A549 (cell line): ENCODE data around the gene LMAN2L. TPM values are rescaled to one million over a fixed set of nuclear protein-coding genes. Genes with fewer than 3 reads are reported as not detected.

Source experiments
- ATAC-seq, 2 experiments: fragments of 200-7000 bp in 1 of 2; fragments of >200 bp in 1 of 2; cut with Nextera tagmentation in 1 of 2; cut with Tn5 transposase in 1 of 2; 3 replicates each; pipeline versions ENCODE4 v1.8.0 to v1.9.1; 2018 to 2020; ENCODE audit warnings: mild to moderate bottlenecking in 1 of 2, moderate library complexity in 1 of 2
- CTCF ChIA-PET: fragments of 300-600 bp; sonication (Branson Sonifier 250); formaldehyde crosslinking; extraction: SDS; loops from one replicate; lab custom pipeline; 2021; ENCODE audit warnings: antibody characterized with exemption, inconsistent platforms; lab: Yijun Ruan, JAX
- POLR2A ChIA-PET: fragments of 350-600 bp; formaldehyde crosslinking; extraction: SDS; loops from one replicate; lab custom pipeline; 2021; ENCODE audit warnings: antibody characterized with exemption, inconsistent platforms; lab: Yijun Ruan, JAX
- DNase-seq, 2 experiments: peaks; one replicate each; pipeline versions ENCODE4 v3.0.0 to v3.0.0-alpha.2; 2011 to 2016; ENCODE audit warnings: low read depth in 1 of 2, low spot score in 1 of 2
- FAIRE-seq: peaks from 2 replicates; lab custom pipeline; 2011; peaks lifted over from hg19 to GRCh38; lab: Jason Lieb, UNC
- H3K27ac ChIP-seq, 2 experiments: fragments of >200 bp; sonication (Bioruptor Twin); formaldehyde crosslinking; 3 replicates each; pipeline ENCODE4 v1.5.1; 2016 to 2017
- H3K4me1 ChIP-seq: fragments of >200 bp; sonication (Bioruptor Twin); formaldehyde crosslinking; 3 replicates; pipeline ENCODE4 v1.6.1; 2016
- H3K4me2 ChIP-seq: fragments of >200 bp; sonication (Bioruptor Twin); formaldehyde crosslinking; 3 replicates; pipeline ENCODE4 v1.6.1; 2016
- H3K4me3 ChIP-seq: fragments of >200 bp; sonication (Bioruptor Twin); formaldehyde crosslinking; 3 replicates; pipeline ENCODE4 v1.5.1; 2016
- H3K9me3 ChIP-seq: fragments of >200 bp; sonication (Bioruptor Twin); formaldehyde crosslinking; 3 replicates; pipeline ENCODE4 v1.6.1; 2016
- ATOH8 ChIP-seq: fragments of 250-450 bp; sonication (Bioruptor Pico); IDR thresholded peaks from 2 replicates; pipeline ENCODE4 v1.5.0; 2020; ENCODE audit warnings: low read depth, mild to moderate bottlenecking, moderate library complexity
- CEBPB ChIP-seq, 2 experiments: fragments of >200 bp in 1 of 2; sonication (Bioruptor Twin) in 1 of 2; formaldehyde crosslinking in 1 of 2; IDR thresholded peaks; 2 replicates each; pipeline ENCODE4 v1.6.1; 2012 to 2016
- CHD4 ChIP-seq: fragments of 200-600 bp; sonication (generic); IDR thresholded peaks from 2 replicates; pipeline ENCODE4 v1.6.1; 2016; ENCODE audit warnings: antibody characterized with exemption, mild to moderate bottlenecking, borderline replicate concordance
- E2F6 ChIP-seq: IDR thresholded peaks from 2 replicates; pipeline ENCODE4 v1.6.1; 2012; ENCODE audit warnings: low read depth, borderline replicate concordance
- ELK1 ChIP-seq: fragments of 150-350 bp; IDR thresholded peaks from 2 replicates; pipeline ENCODE4 v1.6.1; 2014; ENCODE audit warnings: low read depth, mild to moderate bottlenecking, low read length
- EP300 ChIP-seq, 2 experiments: fragments of >200 bp; sonication (Bioruptor Twin); formaldehyde crosslinking; IDR thresholded peaks; 2 replicates in 1 of 2; 3 replicates in 1 of 2; pipeline ENCODE4 v1.6.1; 2016 to 2017
- ESRRA ChIP-seq: fragments of 150-350 bp; IDR thresholded peaks from 2 replicates; pipeline ENCODE4 v1.6.1; 2014; ENCODE audit warnings: mild to moderate bottlenecking, low read length, borderline replicate concordance
- HES2 ChIP-seq: fragments of >200 bp; sonication (Bioruptor Twin); formaldehyde crosslinking; IDR thresholded peaks from 2 replicates; pipeline ENCODE4 v1.6.1; 2016
- HEYL ChIP-seq: fragments of 250-450 bp; sonication (Bioruptor Pico); IDR thresholded peaks from 2 replicates; pipeline ENCODE4 v1.8.0; 2021; ENCODE audit warnings: mild to moderate bottlenecking, moderate library complexity
- HMGXB4 ChIP-seq: fragments of 250-450 bp; sonication (Bioruptor Pico); IDR thresholded peaks from 2 replicates; pipeline ENCODE4 v1.5.0; 2021; ENCODE audit warnings: mild to moderate bottlenecking, moderate library complexity, borderline replicate concordance
- HOXA7 ChIP-seq: fragments of 250-450 bp; sonication (Bioruptor Pico); IDR thresholded peaks from 2 replicates; pipeline ENCODE4 v1.5.0; 2020; ENCODE audit warnings: mild to moderate bottlenecking, moderate library complexity
- HOXB5 ChIP-seq: fragments of 250-450 bp; sonication (Bioruptor Pico); IDR thresholded peaks from 2 replicates; pipeline ENCODE4 v1.5.0; 2020; ENCODE audit warnings: mild to moderate bottlenecking, moderate library complexity
- JUN ChIP-seq, 2 experiments: fragments of >200 bp; sonication (Bioruptor Twin); formaldehyde crosslinking; IDR thresholded peaks; 2 replicates in 1 of 2; 3 replicates in 1 of 2; pipeline ENCODE4 v1.6.1; 2016 to 2017
- JUNB ChIP-seq: fragments of >200 bp; sonication (Bioruptor Twin); formaldehyde crosslinking; IDR thresholded peaks from 2 replicates; pipeline ENCODE4 v1.6.1; 2016
- KDM5A ChIP-seq: fragments of 200-600 bp; sonication (generic); IDR thresholded peaks from 2 replicates; pipeline ENCODE4 v1.6.1; 2016; ENCODE audit warnings: antibody characterized with exemption, mild to moderate bottlenecking
- MAFK ChIP-seq: fragments of 450-650 bp; IDR thresholded peaks from 2 replicates; pipeline ENCODE4 v1.6.1; 2014; ENCODE audit not compliant: partially characterized antibody
- MAZ ChIP-seq: fragments of 150-350 bp; IDR thresholded peaks from 2 replicates; pipeline ENCODE4 v1.6.1; 2014; ENCODE audit warnings: antibody characterized with exemption, low read depth, low read length, borderline replicate concordance
- NFE2L2 ChIP-seq: fragments of 150-350 bp; conservative IDR thresholded peaks from 2 replicates; pipeline ENCODE4 v1.6.1; 2014; ENCODE audit warnings: low read length
- NPAS2 ChIP-seq: fragments of 250-450 bp; sonication (Bioruptor Pico); IDR thresholded peaks from 2 replicates; pipeline ENCODE4 v1.8.0; 2022; ENCODE audit warnings: mild to moderate bottlenecking, moderate library complexity, borderline replicate concordance
- PBX3 ChIP-seq: IDR thresholded peaks from 2 replicates; pipeline ENCODE4 v1.6.1; 2012
- PHF8 ChIP-seq: fragments of 200-600 bp; sonication (generic); IDR thresholded peaks from 2 replicates; pipeline ENCODE4 v1.6.1; 2016; ENCODE audit warnings: low read depth, mild to moderate bottlenecking, antibody characterized with exemption, moderate library complexity, borderline replicate concordance
- POLR2A ChIP-seq: IDR thresholded peaks from 2 replicates; pipeline ENCODE4 v1.6.1; 2012; ENCODE audit warnings: mild to moderate bottlenecking, low read length
- RAD21 ChIP-seq, 2 experiments: fragments of >200 bp in 1 of 2; sonication (Bioruptor Twin) in 1 of 2; formaldehyde crosslinking in 1 of 2; IDR thresholded peaks in 1 of 2; conservative IDR thresholded peaks in 1 of 2; 2 replicates in 1 of 2; 3 replicates in 1 of 2; pipeline ENCODE4 v1.6.1; 2012 to 2018; ENCODE audit warnings: inconsistent platforms in 1 of 2
- RARB ChIP-seq: fragments of 250-450 bp; sonication (Bioruptor Pico); IDR thresholded peaks from 2 replicates; pipeline ENCODE4 v1.8.0; 2021; ENCODE audit warnings: mild to moderate bottlenecking, moderate library complexity
- RNF2 ChIP-seq: fragments of 200-600 bp; sonication (generic); IDR thresholded peaks from 2 replicates; pipeline ENCODE4 v1.6.1; 2016; ENCODE audit warnings: low read depth, mild to moderate bottlenecking, antibody characterized with exemption, moderate library complexity, borderline replicate concordance
- SMC3 ChIP-seq: fragments of >200 bp; sonication (Bioruptor Twin); formaldehyde crosslinking; IDR thresholded peaks from 3 replicates; pipeline ENCODE4 v1.6.1; 2018; ENCODE audit warnings: inconsistent platforms
- TFCP2L1 ChIP-seq: fragments of 250-450 bp; sonication (Bioruptor Pico); IDR thresholded peaks from 2 replicates; pipeline ENCODE4 v1.5.0; 2021; ENCODE audit warnings: mild to moderate bottlenecking
- USF2 ChIP-seq: fragments of 450-650 bp; IDR thresholded peaks from 2 replicates; pipeline ENCODE4 v1.6.1; 2014; ENCODE audit warnings: antibody characterized with exemption
- WGBS: methylation state at CpG from one replicate; pipeline ENCODE4 v1.1.6; 2017; ENCODE audit errors: missing lambda C conversion rate; 5-methylcytosine and 5-hydroxymethylcytosine counted together
- polyA minus RNA-seq: library from RNA; depleted of rRNA, polyadenylated mRNA; stranded (reverse); fragments of >200 nt; gene quantifications from 2 replicates; pipeline ENCODE4 v1.2.3, GENCODE V29; 2011; rRNA and poly(A)+ RNA removed
- polyA plus RNA-seq, 4 experiments: library from polyadenylated mRNA; depleted of rRNA in 3 of 4; stranded (reverse); fragments of >200 nt; fragmentation: RNase III in 1 of 4; extraction: RNeasy Plus Mini Kit Qiagen cat#74134 plus additional on column Dnase treatment in 1 of 4; gene quantifications; 2 replicates in 3 of 4; 3 replicates in 1 of 4; pipeline ENCODE4 v1.2.3, GENCODE V29; 2011 to 2017

LMAN2L gene
- polyA plus RNA-seq (2011; rRNA removed) (28.0 and 31.8 TPM in 2 replicates), polyA plus RNA-seq (2017; fragmentation: RNase III; extraction: RNeasy Plus Mini Kit Qiagen cat#74134 plus additional on column Dnase treatment) (24.3 to 25.4 TPM (median 24.8 TPM) in 3 replicates), polyA minus RNA-seq (19.1 and 19.4 TPM in 2 replicates)
- 19.7 and 22.5 TPM in 2 replicates for polyA plus RNA-seq (2012; cell fraction: cytosol; rRNA removed)
- polyA plus RNA-seq (2012; cell fraction: nucleus; rRNA removed), result 17.6 and 19.7 TPM in 2 replicates

- Histone ChIP-seq H3K9me3 (no peaks in the 10 kb centered on the region), H3K4me3 (peak within 1 kb of the TSS; percentile 78), H3K4me2 (peak within 1 kb of the TSS; percentile 92), H3K4me1 (peaks cover 13% of the 10 kb centered on the region; the same call in 2 of the 3 replicates), H3K27ac (peak within 1 kb of the TSS; percentile 80 to 94)
- FAIRE-seq (no peak), DNase-seq (peak; percentile 87 to 96), ATAC-seq (peak; percentile 100)
- POLR2A ChIA-PET, result no interaction called here
- 2% methylated on average over 30 of the region's 43 CpGs for WGBS
- peak; percentile 80 for TF ChIP-seq POLR2A
- 0 out of 5 replicates have a peak, but pooled peaks of 1 of the 2 experiments have one; percentile 14 for TF ChIP-seq RAD21 (conservative IDR thresholded peaks at IDR 0.05 in 1 of 2, IDR thresholded peaks at IDR 0.05 in 1 of 2)
- peak in 1 of 2 experiments; percentile 46; a peak in 2 of 5 replicates for TF ChIP-seq JUN (IDR thresholded peaks at IDR 0.05)
- TF ChIP-seq JUNB, result no peak
- TF ChIP-seq USF2, result peak; percentile 71
- no peak for TF ChIP-seq RNF2
- TF ChIP-seq ATOH8 (CRISPR knock-in tag), result no peak
- TF ChIP-seq KDM5A, result peak; percentile 77
- TF ChIP-seq E2F6, result 0 out of 2 replicates have a peak, but pooled peaks have one; percentile 36
- TF ChIP-seq SMC3, result peak; percentile 10; the same call in 2 of the 3 replicates
- peak; percentile 63; the same call in 1 of the 2 replicates for TF ChIP-seq PHF8
- CTCF ChIA-PET, result no interaction called here
These were observed at the start of gene LMAN2L for GRCh38 chr2:96739633-96740428. Gene LMAN2L, minus strand, starts transcription at chr2:96740064. Its CDS starts 24 bp downstream, at chr2:96740040.

GRCh38 chr2:96789245-96789617 is 49.4 kb upstream of the LMAN2L start:
- no peak overlapping the region for H3K4me3 ChIP-seq
- H3K4me2 ChIP-seq, result 0 out of 3 replicates have a peak overlapping the region, but pooled peaks have one; percentile 55
- ChIA-PET CTCF (interaction anchor here (0.8 to 1.3 kb wide), 4 partner anchors 12 to 198 kb away, joined by 3 to 7 read pairs (median 3); partner anchors contain the start of gene CNNM4), POLR2A (no interaction called here)
- peak overlapping the region in 1 of 2 experiments; percentile 85; a peak in 3 of 6 replicates for H3K27ac ChIP-seq
- DNase-seq, result no peak
- FAIRE-seq, result no peak
- H3K4me1 ChIP-seq, result peaks cover 30% of the 10 kb centered on the region
- no peak for ATAC-seq
- no peaks in the 10 kb centered on the region for H3K9me3 ChIP-seq
- 77% methylated on average over 6 of the region's 6 CpGs for WGBS
- TF ChIP-seq CHD4 (no peak), TFCP2L1 (CRISPR knock-in tag) (no peak), MAFK (no peak), EP300 (IDR thresholded peaks at IDR 0.05) (no peak), NPAS2 (no peak), HEYL (CRISPR knock-in tag) (no peak), HOXA7 (no peak), HMGXB4 (CRISPR knock-in tag) (no peak), ELK1 (no peak), RARB (CRISPR knock-in tag) (no peak), PBX3 (no peak), MAZ (no peak), HES2 (no peak), NFE2L2 (no peak), HOXB5 (CRISPR knock-in tag) (no peak), POLR2A (no peak), RNF2 (no peak), ESRRA (no peak), CEBPB (IDR thresholded peaks at IDR 0.05) (no peak)
